ENCODE data around the gene SASH1.

SASH1 gene

DNA sequence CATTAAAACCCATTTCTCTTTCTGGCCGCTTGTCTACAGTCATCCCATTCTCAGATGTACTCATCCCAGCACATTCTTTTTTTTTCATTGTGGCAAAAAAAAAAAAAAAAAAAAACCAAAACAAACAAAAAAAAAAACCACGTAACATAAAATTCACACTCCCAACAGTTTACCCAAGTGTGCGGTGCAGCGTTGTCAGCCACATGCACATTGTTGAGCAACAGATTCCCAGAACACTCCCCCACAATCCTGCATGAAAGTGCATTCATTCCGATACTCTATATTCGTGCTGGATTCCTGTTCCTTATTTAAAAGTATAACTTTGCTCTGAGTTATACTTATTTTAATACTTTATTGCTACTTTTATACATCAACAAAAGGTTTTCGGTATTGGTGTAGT is 96.0 kb downstream of the SASH1 start:
- no peak for DNase-seq

DNA sequence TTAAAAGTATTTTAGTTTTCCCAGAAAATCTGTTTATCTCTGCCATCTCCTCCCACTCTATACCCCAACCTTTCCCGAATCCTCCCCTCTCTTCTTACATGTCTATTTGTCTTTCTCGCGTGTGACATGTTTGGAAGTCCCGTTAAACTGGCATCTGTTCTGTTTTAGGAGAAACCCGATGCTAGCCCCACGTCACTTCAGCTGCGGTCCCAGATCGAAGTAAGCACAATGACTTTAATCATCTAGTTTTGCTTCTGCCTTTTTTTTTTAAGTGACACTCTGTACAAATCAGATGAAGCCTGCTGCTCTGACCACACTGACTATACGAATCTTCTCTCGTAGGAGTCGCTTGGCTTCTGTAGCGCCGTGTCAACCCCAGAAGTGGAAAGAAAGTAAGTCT is 97.4 kb downstream of the SASH1 start:
- peak; percentile 37 for DNase-seq

DNA sequence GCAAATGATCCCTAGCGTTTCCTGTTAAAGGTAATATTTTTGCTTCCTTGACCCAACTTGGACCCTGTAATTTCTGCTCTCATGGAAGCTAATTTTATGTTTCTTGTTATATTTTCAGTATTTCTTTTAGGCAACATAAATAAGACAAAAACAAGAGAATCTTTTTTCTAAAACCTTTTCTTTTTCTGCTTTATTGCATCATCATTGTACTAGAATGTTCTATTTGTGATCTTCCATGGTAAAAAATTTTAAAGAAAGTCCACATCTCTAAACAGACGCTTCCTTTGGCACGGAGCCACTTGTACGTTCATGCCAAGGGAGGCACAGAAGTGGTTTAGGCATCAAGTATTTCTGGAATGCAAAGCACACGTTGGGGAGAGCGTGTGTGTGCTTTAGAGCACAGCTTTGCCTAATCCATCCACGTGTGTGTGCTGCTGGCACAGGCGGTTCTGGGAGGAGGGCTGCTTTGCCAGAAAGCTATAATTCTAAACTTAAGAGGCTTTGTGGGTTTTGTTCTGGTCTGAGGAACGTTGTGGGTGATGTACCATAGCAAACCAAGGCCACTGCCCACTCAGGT is 98.3 kb downstream of the SASH1 start:
- peak; percentile 94 for DNase-seq

DNA sequence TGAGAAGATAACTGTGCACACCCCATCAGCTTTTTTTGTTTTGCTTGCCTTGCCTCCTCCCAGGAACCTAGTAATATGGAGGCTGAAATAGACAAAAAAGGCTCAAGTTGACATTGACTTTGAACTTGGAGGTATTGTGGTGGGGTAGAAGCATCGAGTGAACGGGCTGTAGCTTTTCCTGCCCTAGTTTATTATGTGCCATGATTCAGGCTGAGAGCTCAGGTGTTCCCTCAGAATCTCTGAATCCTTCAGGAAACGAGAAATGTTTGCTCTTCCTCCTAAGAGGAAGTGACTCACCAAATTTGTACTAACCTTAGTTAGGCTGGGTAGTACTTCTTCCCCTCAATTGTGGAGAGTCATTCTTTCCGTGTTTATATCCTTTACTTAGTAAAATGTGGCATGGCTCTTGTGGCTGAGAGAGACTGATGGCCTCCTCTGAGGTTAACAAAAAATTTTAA is 98.8 kb downstream of the SASH1 start:
- DNase-seq = peak; percentile 74

DNA sequence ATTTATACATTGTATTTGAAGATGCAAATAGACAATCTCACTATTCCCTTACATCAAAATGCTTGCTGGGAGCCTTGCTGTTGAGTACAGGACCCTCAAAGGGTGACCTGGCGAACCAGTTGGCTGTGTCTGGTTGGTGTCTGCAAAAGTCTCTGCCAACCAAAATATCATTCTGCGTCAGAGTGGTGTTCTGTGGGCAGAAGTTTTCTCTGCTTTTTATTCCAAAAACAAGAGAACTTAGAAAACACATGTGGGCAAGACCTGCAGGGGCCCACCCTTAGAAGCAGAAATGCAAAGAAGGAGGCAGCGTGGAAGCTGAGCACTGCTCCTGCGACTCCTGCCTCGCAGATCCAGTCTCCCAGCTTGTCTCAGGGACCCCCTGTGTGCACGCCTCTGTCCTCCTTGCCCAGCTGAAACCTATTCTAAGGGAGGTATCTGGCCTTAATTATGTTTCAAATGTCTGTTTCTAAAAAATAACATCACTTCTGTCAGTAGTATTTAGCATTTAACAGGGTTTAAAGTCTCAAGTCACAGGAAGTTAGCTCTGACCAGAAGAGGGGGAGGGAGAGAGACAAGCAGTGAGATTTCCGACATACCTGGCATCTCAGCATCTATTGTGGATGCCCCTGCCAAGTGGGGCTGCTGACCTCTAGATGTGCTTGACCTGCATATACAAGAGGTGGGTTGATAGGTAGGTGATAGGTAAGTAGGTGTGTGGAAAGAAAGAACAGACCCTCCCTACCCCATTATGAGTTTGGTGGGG is 101.3 kb downstream of the SASH1 start:
- DNase-seq = no peak

DNA sequence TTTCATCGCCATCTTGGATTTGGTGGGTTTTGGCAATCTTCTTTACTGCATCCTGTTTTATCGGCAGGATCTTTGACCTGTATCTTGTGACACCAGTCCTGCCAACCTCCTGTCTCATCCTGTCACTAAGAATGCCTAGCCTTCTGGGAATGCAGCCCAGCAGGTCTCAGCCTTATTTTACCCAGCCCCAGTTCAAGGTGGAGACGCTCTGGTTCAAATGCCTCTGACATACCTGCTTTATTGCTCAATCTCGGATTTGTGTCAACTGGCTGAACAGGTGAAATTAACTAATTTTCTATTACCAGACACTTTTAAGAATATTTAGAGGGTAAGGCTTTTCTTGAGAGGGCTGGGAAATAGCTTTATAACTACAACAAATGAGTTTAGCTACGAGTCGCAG is 102.5 kb downstream of the SASH1 start:
- no peak for DNase-seq

DNA sequence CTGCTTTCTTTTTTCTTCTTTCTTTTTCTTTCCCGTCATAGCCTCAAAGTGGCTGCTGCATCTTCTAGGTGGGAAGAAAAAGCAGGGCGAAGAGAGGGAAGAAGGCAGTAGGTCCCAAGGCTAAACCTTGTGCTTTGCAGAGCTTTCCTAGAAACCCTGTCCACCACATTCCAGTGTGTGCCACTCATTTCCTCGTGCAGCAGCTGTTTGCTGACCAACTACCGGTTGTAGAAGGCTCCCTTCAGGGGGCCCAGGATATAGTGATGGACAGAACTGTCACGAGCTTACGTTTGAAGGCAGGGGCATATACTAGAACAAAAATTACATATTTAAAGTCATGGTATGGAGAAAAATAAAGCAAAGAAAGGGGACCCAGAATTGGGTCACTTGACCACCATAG is 103.0 kb downstream of the SASH1 start:
- DNase-seq = peak; percentile 63

DNA sequence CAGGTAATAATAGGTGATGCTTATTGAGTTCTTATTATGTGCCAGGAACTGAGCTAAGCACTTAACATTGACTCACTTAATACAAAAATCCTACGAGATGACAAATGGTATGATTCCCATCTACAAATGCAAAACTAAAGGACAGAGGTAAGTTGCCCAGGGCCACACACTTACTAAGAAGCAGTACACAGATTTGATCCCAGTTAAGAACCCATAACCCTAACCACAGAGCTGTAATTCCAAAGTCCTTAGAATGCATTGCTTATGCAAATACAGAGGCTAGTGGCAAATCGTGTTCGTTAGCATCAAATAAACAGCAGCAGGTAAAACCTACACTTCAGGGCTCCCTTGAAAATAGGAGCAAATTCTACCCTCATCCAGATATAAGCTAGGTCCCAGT is 104.0 kb downstream of the SASH1 start:
- no peak for DNase-seq

DNA sequence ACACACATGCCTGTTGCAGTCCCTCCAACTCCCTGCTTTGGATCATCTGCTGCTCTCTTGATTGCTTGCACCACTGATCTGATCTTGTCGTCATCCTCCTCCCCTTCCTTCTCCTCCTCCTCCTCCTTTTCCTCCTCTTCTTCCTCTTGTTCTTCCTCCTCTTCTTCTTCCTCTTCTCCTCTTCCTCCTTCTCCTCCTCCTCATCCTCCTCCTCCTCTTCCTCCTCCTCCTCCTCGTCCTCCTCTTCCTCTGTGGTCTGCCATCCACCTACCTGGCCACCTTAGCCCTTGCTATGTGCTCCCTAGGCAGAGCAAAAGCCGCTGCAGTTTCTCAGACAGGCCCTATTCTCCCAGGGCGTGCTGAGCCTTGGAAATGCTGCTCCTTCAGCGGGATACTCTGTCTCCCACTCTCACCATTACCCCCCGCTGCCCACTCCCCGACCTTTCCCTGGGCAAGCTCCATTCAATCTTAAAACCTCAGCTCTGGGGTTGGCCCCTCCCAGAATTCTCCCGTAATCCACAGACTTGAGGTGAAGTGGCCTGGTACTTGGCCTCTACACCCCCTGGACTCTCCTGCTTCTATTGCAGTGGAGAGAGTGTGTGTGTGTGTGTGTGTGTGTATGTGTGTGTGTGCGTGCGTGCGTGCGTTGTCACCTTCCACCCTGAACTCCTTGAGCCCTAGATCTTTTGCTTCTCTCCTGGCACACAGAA is 105.0 kb downstream of the SASH1 start:
- DNase-seq = no peak

DNA sequence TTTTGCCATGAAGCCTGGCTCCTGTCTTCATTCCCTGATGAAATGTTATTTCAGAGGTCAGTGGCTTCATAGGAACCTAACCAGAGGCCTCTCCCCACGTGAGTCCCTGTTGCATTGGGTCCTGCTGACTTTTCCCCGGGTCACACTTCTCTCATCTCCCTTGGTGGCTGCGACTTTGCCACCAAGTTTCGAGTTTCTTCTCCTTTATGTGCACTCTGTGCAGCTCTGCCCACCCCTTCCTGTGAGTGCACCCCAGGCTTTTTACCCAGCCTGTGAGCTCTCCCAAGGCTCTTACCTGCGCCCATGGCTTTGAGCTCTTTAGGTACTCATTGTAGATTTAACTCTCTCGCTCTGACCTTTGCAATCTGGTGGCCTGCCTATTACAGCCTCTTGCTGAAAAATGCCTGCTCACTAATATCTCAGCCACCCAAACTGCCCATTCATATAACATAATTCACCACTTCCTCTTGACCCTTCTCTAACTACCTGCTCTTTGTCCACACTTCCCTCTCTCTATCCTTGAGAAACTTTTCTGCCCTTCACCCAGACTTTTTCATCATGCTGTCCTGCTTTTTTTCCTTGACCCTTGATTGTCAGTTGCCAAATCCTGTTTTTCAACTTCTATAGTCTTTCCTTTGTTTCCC is 105.9 kb downstream of the SASH1 start:
- no peak for DNase-seq

DNA sequence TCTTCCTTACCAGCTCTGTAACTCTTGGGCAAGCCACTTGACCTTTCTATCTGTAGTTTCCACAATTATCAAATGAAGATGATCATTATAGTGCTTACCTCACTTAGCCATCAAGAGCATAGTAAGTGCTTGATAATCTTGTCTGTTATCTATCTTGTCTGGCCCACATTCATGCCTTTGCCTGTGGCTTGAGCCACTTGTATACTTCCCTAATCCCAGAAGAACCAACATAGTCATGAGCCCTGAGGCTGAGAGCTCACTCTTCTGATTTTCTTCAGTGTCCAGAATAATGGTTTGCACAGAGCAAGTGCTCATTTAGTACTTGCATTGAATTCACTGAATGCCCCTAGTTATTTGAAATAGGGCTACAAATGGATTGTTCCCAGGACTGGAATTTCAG is 108.2 kb downstream of the SASH1 start:
- no peak for DNase-seq

DNA sequence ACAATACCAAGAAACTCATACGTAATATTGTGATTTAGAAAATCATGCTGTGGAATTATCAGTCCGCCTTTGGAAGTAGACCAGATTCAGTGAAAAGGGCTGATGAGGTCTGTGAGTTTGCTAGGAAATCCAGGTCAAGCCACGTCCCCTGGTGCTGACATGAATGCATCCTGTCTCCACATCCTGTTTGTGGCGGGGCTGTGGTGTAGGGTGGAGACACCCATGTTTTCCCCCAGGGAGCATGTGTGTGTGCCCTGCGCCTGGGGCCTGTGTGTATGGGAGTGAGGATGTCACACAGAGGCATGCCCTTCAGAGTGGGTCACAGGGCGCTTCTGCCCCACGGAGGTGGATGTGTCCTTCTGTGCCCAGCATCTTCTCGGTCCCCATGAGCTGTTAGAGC is 109.1 kb downstream of the SASH1 start:
- DNase-seq = no peak

DNA sequence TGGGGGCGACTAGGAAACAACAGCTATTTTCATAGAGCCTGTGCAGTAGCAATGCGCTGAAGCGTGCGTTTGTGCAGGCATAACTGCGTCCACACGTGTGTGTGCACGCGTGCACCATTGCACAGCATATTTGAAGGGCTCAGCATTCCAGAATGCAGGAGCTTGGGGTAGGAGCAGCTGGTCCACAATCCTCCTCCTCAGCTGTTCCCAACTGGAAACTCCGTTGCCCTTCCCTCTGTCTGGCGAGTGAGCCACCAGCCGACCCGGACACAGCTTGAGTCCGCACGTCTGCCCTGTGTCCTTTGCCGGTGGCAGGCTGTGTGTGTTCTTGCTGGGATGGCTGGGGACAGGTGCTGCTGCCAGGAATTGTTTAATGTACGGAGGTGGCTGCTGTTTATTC is 110.2 kb downstream of the SASH1 start:
- DNase-seq = no peak

DNA sequence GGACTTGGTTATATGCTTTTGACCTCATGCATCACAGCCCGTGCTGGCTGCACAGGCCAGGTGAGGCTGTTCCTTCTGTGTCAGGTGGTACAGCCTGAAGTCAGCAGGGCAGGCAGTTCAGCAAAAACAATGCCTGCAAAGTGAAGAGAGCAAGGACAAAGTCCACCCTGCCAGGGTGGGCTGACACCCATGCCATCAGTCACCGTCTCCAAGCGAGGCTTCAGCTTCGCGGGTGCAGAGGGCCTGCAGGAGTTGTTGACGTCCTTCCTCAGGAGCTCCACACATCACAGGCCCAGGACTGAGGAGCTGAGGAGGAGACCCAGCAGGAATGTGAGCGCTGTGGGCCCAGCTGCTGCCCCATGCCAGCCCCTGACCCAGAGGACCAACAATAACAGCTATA is 111.3 kb downstream of the SASH1 start:
- no peak for DNase-seq

DNA sequence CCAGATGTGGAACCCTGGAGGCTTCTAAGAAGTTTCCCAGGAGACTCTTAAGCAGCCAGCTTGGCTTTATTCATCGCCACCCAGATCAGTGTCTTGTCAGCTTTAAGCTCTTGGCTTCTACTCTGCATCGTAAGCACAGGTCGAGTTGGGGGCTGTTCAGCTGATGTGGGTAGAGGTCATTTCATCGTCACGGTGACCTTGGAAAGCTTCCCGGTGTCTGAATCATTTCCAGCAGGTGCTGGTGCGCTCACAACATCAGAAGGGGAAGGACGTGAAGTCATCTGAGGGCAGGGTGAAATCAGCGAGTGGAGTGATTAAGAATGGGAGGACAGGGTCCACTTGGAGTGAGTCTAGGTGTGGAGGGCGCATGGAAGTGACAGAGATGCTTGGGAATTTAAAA is 112.6 kb downstream of the SASH1 start:
- peak; percentile 45 for DNase-seq

DNA sequence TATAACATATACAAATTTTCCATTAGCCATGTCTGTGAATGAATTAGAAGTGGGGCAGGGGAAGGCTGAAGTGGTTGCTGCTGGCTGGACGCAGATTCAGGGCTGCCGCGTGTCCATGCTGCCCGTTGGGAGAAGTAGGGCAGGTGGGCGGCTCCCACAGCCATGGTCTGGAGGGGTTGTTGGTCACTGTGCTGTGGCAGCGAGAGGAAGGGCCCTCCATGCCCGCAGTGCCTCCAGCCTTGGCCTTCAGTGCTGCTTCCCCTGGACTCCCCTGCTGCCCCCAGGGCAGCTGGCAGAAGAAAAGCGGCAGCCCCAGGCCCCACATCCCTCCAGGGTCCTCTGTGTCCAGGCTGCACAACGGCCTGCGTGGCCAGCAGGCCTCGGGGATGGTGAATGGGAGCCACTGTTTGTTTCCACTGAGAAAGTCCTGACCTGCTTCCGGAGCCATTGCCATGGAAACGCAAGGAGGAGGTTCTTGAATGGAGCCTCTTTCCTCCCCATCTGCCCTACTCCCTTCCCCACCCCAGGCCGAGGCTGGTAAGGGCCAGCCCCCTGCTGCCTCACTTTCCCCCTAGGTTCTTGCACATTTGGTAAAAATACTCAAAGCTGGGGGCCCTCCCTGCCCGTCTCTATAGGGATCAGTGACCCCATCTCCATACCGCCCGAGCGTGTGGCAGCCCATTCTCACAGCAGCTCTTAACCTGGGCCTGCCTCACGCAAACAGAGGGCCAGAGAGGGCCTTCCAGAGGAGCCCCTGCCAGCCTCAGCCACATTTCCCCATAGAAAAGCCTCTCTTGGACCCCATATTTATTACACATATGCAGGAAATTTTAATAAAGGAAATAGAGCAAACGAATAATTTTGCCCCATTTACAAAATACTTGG is 113.3 kb downstream of the SASH1 start:
- no peak for DNase-seq

DNA sequence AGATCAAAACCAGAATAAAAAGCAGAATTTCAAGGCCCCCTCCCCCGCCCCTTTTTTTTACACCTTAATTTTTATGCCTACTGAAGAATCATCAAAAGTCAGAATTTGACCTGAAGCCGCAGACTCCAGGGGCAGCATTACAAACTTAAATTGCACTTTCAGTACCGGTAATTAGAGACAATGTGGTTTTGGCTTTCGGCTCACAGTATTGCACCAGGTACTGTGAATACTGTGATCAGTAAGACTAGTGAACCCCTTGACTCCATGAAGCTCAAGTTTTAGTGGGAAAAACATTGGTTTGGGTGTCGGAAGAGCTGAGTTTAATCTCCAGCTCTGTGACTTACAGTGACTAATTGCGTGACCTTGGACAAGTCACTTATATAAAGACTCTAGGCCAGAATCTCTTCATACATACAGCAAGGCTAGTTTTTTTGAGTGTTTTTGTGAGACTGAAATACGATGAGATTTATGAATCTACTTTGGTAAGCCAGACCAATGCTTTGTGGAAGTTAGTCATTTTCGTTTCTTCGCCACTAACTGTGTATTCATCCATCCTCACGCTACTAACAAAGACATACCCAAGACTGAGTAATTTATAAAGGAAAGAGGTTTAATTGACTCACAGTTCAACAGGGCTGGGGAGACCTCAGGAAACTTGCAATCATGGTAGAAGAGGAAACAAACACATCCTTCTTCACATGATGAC is 114.7 kb downstream of the SASH1 start:
- DNase-seq = peak; percentile 45

DNA sequence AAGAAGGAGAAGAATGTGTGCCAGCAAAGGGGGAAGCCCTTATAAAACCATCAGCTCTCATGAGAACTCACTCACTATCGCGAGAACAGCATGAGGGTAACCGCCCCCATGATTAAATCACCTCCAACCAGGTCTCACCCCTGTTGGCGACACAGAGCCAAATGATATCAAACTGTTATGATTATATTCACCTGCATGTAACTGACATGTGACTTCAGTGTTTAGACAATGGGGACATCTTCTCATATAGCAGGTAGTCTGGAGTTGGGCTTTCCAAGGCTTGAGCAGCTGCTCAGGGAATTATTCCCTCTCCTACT is 115.2 kb downstream of the SASH1 start:
- no peak for DNase-seq

DNA sequence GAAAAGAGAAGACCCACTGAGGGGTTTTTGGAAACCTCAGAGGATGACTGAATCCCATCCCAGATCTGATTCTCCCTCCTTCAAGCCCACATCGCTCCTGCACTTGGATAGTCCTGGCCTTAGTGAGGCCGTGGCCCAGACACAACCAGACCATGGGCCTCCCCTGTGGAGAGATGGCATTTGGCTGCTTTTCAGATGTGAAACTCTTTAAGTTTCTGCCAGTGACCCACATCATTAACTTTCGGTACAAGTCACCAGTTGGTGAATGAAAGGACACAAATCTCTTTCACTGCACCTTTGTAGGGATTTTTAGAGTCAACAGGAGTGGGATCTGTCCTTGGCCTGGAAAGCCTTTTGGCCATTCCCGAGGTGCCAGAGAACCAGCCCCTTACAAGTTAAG is 116.6 kb downstream of the SASH1 start:
- no peak for DNase-seq

DNA sequence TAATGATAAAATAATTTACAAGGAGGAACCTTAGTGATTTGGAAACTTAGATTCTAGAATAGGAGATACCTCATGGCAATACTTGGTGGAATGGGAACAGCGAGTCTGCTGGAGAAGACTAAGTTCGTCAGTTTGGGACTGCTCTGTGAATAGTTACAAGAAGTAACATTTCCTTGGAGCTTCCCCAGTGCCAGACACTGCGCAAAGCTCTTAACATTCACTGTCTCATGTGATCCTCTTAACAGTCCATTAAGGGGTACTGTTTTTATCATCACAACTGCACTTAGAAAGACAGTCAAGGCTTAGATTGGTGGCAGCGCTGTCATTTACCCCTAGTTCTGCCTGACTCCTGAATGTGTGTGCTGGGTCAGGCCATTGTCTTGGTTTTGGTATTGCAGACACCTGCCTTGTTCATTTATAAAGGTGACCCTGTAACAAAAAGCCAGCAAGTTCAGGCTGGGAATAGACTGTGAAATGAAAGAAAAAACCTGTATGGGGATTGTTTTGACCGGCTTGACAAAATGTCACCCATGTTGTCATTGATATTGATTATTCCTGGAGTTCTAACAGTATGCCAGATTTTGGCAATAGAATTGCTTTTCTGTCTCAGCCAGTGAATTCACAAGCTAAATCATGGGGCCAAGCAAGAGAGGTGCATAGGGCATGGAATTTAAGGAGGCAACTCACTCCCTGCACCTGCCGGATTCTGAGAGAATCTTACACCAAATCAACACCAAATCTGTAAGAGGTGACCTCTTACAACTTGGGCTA is 118.4 kb downstream of the SASH1 start:
- no peak for DNase-seq

DNA sequence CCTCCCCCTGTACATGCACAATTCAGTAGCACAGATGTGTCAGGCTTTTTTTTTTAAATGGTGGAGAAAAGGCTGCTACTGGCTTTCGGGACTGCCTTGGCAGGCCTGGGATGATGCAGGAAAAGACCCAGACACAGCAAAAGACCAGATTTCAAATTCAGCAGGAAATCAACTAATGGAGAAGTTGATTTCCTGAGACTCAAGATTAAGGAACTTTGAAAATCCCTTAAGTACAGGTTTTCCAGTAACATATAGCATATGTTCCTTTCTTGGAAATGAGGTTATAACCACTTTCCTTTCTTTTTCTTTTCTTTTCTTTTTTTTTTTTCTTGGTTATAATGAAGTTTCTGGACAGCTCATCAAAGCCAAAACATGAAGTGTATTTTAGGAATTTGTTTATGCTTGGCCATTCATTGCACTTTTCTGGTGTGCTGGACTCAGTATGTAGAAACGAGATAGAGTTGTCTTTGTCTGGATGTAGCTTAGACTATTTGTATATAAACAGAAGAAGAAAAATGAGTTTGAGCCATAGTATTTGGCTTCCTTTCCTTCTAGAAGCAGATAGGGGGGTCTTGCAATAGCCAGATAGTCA is 119.4 kb downstream of the SASH1 start:
- DNase-seq = peak; percentile 46
